ENCODE data around the gene SH3RF1.

- TF ChIP-seq POLR2A (IDR thresholded peaks at IDR 0.05; ENCODE audit: extremely low read depth, insufficient read length): no peak
- no peak for TF ChIP-seq MYC (IDR thresholded peaks at IDR 0.05; ENCODE audit: low read depth, low read length)
These were observed 212.4 kb downstream of the SH3RF1 start for GRCh38 chr4:169058312-169058711.

Data from NB4 (cell line).